NCI-H748 (cell line): ENCODE results near the gene SLC22A2.
"Not testable (repeated sequence)": the region's sequence is repeated elsewhere in the genome, so short reads cannot be mapped to it uniquely, and the experiment has no call there.

Experiments used
- DNase-seq: peaks from one replicate; lab custom pipeline; 2025; ENCODE audit not compliant: unreplicated experiment; lab: John Stamatoyannopoulos, UW

Gene SLC22A2

GRCh38 chr6:160258346-160259142, at the start of gene SLC22A2:
Gene SLC22A2, minus strand, starts transcription at chr6:160258821. Its CDS starts 64 bp downstream, at chr6:160258757.
- DNase-seq: no peak

- no peak for DNase-seq
These were observed 47.5 kb upstream of the SLC22A2 start for GRCh38 chr6:160305926-160306713.

DNA sequence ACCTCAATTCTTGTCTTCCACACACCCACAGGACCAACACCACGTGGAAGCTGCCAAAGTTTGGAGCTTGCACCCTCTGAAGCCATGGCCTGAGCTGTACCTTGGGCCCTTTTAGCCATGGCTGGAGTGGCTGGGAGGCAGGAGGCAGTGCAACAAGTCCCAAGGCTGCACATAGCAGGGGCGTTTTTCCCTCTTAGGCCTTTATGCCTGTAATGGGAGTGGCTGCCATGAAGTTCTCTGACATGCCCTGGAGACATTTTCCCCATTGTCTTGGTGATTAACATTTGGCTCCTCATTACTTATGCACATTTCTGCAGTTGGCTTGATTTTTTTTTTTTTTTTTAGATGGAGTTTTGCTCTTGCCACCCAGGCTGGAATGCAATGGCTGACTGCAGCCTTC, 45.2 kb upstream of the SLC22A2 start:
- no peak for DNase-seq

- DNase-seq: not testable (repeated sequence)
These were observed 43.9 kb upstream of the SLC22A2 start for GRCh38 chr6:160302431-160303082.

DNA sequence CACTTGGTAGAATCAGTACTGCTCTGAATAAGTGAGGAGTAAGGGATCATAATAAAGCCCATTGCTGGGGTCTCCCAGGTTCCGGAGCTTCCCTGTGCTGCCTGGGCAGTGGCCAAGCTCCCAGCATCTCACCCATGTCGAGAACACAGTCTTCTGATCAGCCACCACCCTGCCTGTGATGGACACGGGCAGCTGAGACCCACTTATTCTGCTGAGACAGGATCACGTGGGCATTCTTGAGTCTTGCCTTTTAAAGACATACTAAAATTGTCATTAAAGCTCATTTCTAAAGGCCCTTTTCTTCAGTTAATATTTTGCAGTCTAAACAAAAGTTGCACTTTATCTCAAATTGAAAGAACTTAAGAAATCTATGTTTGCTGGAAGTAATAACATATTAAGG, 42.7 kb upstream of the SLC22A2 start:
- DNase-seq: no peak

GRCh38 chr6:160300076-160300695, 41.6 kb upstream of the SLC22A2 start:
- DNase-seq: no peak

- DNase-seq: no peak
These were observed 40.9 kb upstream of the SLC22A2 start for GRCh38 chr6:160299559-160299958.

- DNase-seq: no peak
These were observed 39.5 kb upstream of the SLC22A2 start for GRCh38 chr6:160298121-160298520.

GRCh38 chr6:160297310-160297709, 38.7 kb upstream of the SLC22A2 start:
- DNase-seq: no peak

- no peak for DNase-seq
These were observed 35.2 kb upstream of the SLC22A2 start for GRCh38 chr6:160293844-160294243.

- no peak for DNase-seq
These were observed 27.0 kb upstream of the SLC22A2 start for GRCh38 chr6:160285541-160286105.

GRCh38 chr6:160284575-160284974, 26.0 kb upstream of the SLC22A2 start:
- DNase-seq: no peak

- DNase-seq: no peak
These were observed 23.8 kb upstream of the SLC22A2 start for GRCh38 chr6:160282444-160282843.

DNA sequence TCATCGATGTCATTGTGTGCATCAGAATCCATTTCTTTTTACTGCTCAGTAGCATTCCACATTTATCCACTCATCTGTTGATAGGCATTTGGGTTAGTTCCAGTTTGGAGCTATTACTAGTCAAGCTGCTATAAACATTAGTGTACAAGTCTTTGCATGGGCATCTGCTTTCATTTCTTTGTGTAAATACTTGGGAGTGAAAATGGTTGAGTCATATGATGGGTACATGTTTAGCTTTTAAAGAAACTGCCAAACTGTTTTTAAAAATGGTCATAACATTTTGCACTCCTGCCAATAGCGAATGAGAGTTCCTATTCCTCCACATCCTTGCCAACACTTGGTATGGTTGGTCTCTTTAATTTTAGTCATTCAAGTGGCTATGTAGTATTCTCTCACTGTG, 21.2 kb upstream of the SLC22A2 start:
- DNase-seq: no peak

DNA sequence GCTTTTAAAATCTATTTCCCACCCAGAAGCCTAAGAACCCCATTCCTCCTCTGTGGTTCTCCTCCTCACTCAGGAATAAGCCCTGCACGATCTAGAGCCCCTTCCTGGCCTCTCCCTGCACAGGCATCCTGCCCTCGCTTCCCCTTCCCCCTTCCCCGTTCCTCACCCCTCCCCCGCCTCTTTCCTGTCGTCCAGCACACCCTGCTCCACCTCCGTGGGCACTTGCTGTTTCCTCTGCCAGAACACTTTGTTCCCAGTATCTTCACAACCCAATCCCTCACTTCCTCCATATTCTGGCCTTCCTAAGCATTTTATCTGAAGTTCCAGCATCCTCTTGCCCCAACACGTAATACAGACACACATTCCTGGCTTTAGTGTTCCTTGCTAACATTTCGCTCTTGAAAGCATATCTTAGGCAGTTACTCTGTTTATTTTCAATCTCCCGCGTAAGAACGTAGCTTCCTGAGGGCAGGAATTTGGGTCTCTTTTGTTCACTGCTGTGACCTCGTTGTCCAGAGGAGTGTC, 20.2 kb upstream of the SLC22A2 start:
- DNase-seq: no peak

DNA sequence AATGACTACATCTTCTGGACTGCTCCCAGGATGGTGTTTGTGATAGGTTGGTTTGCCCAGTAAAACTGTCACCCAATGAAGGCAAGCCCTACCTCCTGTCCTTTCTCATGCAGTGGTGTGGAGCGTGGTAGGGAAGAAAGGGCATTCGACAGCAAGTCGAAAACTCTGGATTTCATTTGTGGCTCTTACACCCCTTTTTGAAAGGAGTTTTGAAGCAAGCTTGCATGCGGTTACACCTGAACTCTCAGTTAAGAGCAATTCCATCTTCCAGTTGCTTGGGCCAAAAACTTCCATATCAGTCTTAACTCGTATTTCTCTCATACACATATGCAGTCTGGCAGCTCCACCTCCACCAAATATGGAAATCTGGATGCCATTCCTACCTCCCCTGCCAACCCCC, 19.7 kb upstream of the SLC22A2 start:
- no peak for DNase-seq

GRCh38 chr6:160277546-160277945, 18.9 kb upstream of the SLC22A2 start:
- DNase-seq: no peak

GRCh38 chr6:160277144-160277543, 18.5 kb upstream of the SLC22A2 start:
- DNase-seq: peak; percentile 16

DNA sequence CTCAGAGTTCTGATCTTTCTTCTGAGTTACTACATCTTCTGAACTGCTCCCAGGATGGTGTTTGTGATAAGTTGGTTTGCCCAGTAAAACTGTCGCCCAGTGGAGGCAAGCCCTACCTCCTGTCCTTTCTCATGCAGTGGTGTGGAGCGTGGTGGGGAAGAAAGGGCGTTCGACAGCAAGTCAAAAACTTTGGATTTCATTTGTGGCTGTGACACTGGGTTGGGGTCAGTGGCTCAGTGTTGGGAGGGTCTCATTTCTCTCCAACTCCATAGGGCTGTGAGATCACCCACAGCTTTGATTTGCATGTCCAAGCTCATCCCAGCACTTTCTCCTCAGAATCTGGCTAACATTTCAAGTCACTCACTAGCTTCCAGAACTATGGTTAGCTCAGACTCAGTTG, 17.5 kb upstream of the SLC22A2 start:
- DNase-seq: no peak

DNA sequence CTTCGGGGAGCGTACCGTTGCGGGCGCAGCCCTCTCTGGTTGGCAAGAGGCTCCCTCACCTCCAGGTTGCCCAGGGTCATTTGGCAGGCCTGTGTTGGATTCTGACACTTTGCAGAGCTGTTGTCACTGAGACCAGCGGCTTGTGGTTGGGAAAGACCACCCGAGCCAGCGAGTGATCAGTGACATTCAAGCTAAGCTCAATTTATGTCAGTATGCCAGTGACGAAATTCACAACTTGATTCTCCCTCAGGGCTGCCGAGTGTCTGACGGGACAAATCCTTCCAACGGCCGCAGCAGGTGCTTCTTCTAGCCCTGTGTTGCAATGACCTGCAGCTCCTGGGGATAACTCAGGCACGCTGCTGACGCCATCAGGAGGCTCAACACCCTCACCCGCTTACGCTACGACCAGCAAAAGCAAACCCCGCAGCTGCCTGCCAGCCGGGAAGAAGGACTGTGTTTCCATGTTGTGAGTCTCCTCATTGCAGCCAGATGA, 16.9 kb upstream of the SLC22A2 start:
- no peak for DNase-seq
